Vagina (tissue), 2 donors: ENCODE results near the gene PHF14.

Experiments used
- POLR2A ChIP-seq, 2 donors: fragments of 450-650 bp; IDR thresholded peaks; one replicate each; pipeline ENCODE4 v1.6.1; 2017; ENCODE audit warnings: antibody characterized with exemption in 2 of 2, mild to moderate bottlenecking in 2 of 2, moderate library complexity in 2 of 2
- POLR2AphosphoS5 ChIP-seq, 2 donors: sonication (generic); formaldehyde crosslinking; IDR thresholded peaks; one replicate each; pipeline ENCODE4 v1.9.0; 2017; ENCODE audit warnings: antibody characterized with exemption in 2 of 2, mild to moderate bottlenecking in 2 of 2, low read depth in 1 of 2; ENCODE audit not compliant: insufficient read depth in 1 of 2

DNA sequence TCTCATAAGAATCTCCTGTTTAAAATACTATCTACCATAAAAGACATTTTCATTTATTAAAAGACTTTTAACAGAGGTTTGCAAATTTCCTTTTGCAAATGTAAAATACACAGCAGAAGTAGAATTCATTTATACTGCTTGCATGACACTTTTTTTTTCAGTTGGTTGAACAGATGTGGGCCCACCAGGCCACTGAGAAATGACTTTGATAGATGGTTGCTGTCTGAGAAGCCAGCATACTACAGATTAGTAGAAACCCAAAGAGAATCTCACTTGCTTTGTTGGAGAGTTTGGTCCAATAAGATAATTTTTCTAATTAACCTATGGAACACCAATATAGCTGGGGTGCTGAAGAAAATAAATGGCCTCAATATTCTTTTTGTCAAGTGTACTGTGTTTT lies 66.3 kb downstream of the PHF14 start:
- TF ChIP-seq POLR2AphosphoS5 (IDR thresholded peaks at IDR 0.05; ENCODE audit: insufficient read depth in 1 of 2, low read depth in 1 of 2) = no peak
- TF ChIP-seq POLR2A (IDR thresholded peaks at IDR 0.05) = no peak
